CD14-positive monocyte (primary cell): Measurements from ENCODE around the gene CREBBP. TPM values are rescaled to one million over a fixed set of nuclear protein-coding genes. Genes with fewer than 3 reads are reported as not detected.

Experiments used
- DNase-seq, 3 donors: peaks; one replicate each; pipeline ENCODE4 v3.0.0-alpha.2; 2011 to 2022
- H2AFZ ChIP-seq: 2 replicates; pipeline ENCODE4 v1.6.0; 2012; ENCODE audit warnings: mild to moderate bottlenecking, low read depth, low read length, inconsistent platforms; ENCODE audit not compliant: insufficient read depth, poor library complexity, severe bottlenecking
- H3K27ac ChIP-seq, 2 donors: 1 replicate in 1 of 2; 2 replicates in 1 of 2; pipeline ENCODE4 v1.5.1; 2012 to 2013; ENCODE audit warnings: low read length in 2 of 2, control low read depth in 1 of 2, inconsistent platforms in 1 of 2, low read depth in 1 of 2, mild to moderate bottlenecking in 1 of 2
- H3K27me3 ChIP-seq, 2 donors: one replicate each; pipeline versions ENCODE4 v1.6.0 to v1.6.1; 2011 to 2013; ENCODE audit warnings: low read length in 2 of 2; ENCODE audit not compliant: control insufficient read depth in 2 of 2, insufficient read depth in 2 of 2
- H3K36me3 ChIP-seq, 2 donors: replicated peaks in 1 of 2; 1 replicate in 1 of 2; 2 replicates in 1 of 2; pipeline versions ENCODE4 v1.5.1 to v1.6.1; 2012 to 2013; ENCODE audit warnings: low read length in 2 of 2, control low read depth in 1 of 2, inconsistent platforms in 1 of 2, mild to moderate bottlenecking in 1 of 2; ENCODE audit not compliant: insufficient read depth in 2 of 2, control insufficient read depth in 1 of 2
- H3K4me1 ChIP-seq, 2 donors: 1 replicate in 1 of 2; 2 replicates in 1 of 2; pipeline versions ENCODE4 v1.5.1 to v1.6.1; 2012 to 2013; ENCODE audit warnings: low read length in 2 of 2, control low read depth in 1 of 2, inconsistent platforms in 1 of 2, mild to moderate bottlenecking in 1 of 2, moderate library complexity in 1 of 2; ENCODE audit not compliant: insufficient read depth in 2 of 2, control insufficient read depth in 1 of 2
- H3K4me2 ChIP-seq: replicated peaks from 2 replicates; pipeline ENCODE3; 2012; ENCODE audit warnings: low read length, moderate library complexity, mild to moderate bottlenecking; ENCODE audit not compliant: poor library complexity, severe bottlenecking; ENCODE audit errors: extremely low read depth
- H3K4me3 ChIP-seq, 3 experiments: fragments of 200-600 bp in 1 of 3; sonication (generic) in 1 of 3; replicated peaks in 1 of 3; 1 replicate in 2 of 3; 2 replicates in 1 of 3; pipeline ENCODE4 v1.5.1; 2011 to 2013; ENCODE audit warnings: low read length in 3 of 3, mild to moderate bottlenecking in 3 of 3, control low read depth in 2 of 3, low read depth in 2 of 3, inconsistent platforms in 1 of 3, moderate library complexity in 1 of 3
- H3K79me2 ChIP-seq: 2 replicates; pipeline ENCODE4 v1.6.0; 2012; ENCODE audit warnings: mild to moderate bottlenecking, control low read depth, inconsistent platforms, low read length, moderate library complexity; ENCODE audit not compliant: insufficient read depth
- H3K9ac ChIP-seq: 2 replicates; pipeline ENCODE4 v1.6.0; 2017; ENCODE audit warnings: low read length, mild to moderate bottlenecking; ENCODE audit not compliant: insufficient read depth, poor library complexity, severe bottlenecking
- H3K9me3 ChIP-seq, 2 donors: replicated peaks in 1 of 2; 1 replicate in 1 of 2; 2 replicates in 1 of 2; pipeline versions ENCODE4 v1.5.1 to v1.6.1; 2012 to 2013; ENCODE audit warnings: low read length in 2 of 2, control low read depth in 1 of 2; ENCODE audit not compliant: control insufficient read depth in 1 of 2, insufficient read depth in 1 of 2
- H4K20me1 ChIP-seq: 2 replicates; pipeline ENCODE4 v1.6.0; 2012; ENCODE audit warnings: mild to moderate bottlenecking, low read length, control low read depth, moderate library complexity; ENCODE audit not compliant: insufficient read depth
- H3K27ac Mint-ChIP-seq, 7 donors: one replicate each; pipeline ENCODE4 v1.8.0; 2020; ENCODE audit warnings: mild to moderate bottlenecking in 7 of 7, mixed read lengths in 7 of 7, moderate library complexity in 6 of 7, inconsistent platforms in 2 of 7
- H3K27me3 Mint-ChIP-seq, 3 donors: one replicate each; pipeline ENCODE4 v1.8.0; 2021 to 2022; ENCODE audit warnings: low read depth in 3 of 3, mild to moderate bottlenecking in 3 of 3, mixed read lengths in 3 of 3, moderate library complexity in 3 of 3, inconsistent platforms in 1 of 3
- H3K36me3 Mint-ChIP-seq, 2 donors: one replicate each; pipeline ENCODE4 v1.8.0; 2020; ENCODE audit warnings: mixed read lengths in 2 of 2, inconsistent platforms in 1 of 2, mild to moderate bottlenecking in 1 of 2
- H3K4me1 Mint-ChIP-seq: one replicate; pipeline ENCODE4 v1.8.0; 2020; ENCODE audit warnings: mild to moderate bottlenecking, mixed read lengths
- H3K4me3 Mint-ChIP-seq, 2 donors: one replicate each; pipeline ENCODE4 v1.8.0; 2020; ENCODE audit warnings: mild to moderate bottlenecking in 2 of 2, mixed read lengths in 2 of 2, moderate library complexity in 1 of 2
- H3K9me3 Mint-ChIP-seq, 7 donors: one replicate each; pipeline ENCODE4 v1.8.0; 2020 to 2022; ENCODE audit warnings: mixed read lengths in 7 of 7, mild to moderate bottlenecking in 6 of 7, moderate library complexity in 6 of 7, inconsistent platforms in 2 of 7
- WGBS: methylation state at CpG from one replicate; pipeline ENCODE4 v1.1.5; 2013; ENCODE audit warnings: missing lambda C conversion rate; ENCODE audit not compliant: insufficient coverage; 5-methylcytosine and 5-hydroxymethylcytosine counted together
- intact Hi-C, 2 donors: fragments of 100-400 bp; cut with micrococcal nuclease; formaldehyde crosslinking; loops; one replicate each; pipeline versions ENCODE4 v1.15.0 to v1.15.1; 2023
- polyA plus RNA-seq, 3 donors: library from polyadenylated mRNA; depleted of rRNA in 1 of 3; unstranded in 2 of 3; stranded (reverse) in 1 of 3; fragments of 300-500 nt in 2 of 3; fragments of >200 nt in 1 of 3; fragmentation: Illumina TruSeq in 2 of 3; gene quantifications; 1 replicate in 2 of 3; 2 replicates in 1 of 3; pipeline ENCODE4 v1.2.3, GENCODE V29; 2012 to 2021
- TF ChIP-seq, protein P1 (sequence below): fragments of 200-600 bp; IDR thresholded peaks from one replicate; pipeline ENCODE4 v1.8.0; 2022; ENCODE audit warnings: antibody characterized with exemption, mild to moderate bottlenecking

Gene CREBBP
- polyA plus RNA-seq, 3 donors: 2.1 to 26.9 (median 6.2) TPM

DNA sequence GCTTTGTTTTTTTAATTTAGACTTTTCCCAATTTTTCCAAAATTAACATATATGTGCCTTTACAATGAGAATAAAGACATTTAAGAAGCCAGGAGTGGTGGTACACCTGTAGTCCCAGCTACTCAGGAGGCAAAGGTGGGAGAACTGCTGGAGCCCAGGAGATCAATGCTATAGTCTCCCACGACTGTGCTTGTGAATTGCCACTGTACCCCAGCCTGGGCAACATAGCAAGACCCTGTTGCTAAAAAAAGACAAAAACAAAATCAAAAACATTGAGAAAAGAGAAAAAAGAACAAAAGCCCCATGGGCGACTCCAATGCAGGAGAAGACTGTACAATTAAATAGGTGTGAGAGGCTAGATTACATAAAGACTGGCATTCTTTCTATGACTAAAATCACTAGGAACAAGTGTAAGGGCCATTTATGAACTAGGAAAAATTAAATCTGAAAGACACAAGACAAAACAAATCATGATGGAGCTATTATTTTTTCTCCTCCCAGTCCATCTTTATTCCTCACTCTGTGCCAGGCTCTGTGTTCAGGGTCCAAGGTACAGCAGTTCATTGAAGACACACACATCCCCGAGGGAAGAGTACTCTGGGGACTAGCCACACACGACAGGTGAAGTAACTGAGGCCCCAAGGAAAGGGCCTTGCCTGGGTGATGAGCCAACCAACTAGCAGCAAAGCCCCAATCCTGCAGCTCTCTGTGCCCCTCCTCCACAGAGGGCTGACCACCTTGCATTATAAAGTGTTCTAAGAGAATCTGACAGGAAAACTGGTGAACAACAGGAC lies 79.8 kb downstream of the CREBBP start:
- peaks cover 0 to 7% (median 3%) of the 10 kb centered on the region in 7 donors for H3K9me3 Mint-ChIP-seq
- peaks cover 4 to 28% of the 10 kb centered on the region in 2 donors for H3K36me3 ChIP-seq
- H3K27me3 Mint-ChIP-seq: peaks cover 0 to 1% (median 0%) of the 10 kb centered on the region in 3 donors
- 100% methylated on average over 2 of the region's 4 CpGs for WGBS
- H3K4me1 ChIP-seq: peaks cover 14 to 25% of the 10 kb centered on the region in 2 donors
- no peak overlapping the region for H3K4me3 ChIP-seq
- TF ChIP-seq, protein P1, sequence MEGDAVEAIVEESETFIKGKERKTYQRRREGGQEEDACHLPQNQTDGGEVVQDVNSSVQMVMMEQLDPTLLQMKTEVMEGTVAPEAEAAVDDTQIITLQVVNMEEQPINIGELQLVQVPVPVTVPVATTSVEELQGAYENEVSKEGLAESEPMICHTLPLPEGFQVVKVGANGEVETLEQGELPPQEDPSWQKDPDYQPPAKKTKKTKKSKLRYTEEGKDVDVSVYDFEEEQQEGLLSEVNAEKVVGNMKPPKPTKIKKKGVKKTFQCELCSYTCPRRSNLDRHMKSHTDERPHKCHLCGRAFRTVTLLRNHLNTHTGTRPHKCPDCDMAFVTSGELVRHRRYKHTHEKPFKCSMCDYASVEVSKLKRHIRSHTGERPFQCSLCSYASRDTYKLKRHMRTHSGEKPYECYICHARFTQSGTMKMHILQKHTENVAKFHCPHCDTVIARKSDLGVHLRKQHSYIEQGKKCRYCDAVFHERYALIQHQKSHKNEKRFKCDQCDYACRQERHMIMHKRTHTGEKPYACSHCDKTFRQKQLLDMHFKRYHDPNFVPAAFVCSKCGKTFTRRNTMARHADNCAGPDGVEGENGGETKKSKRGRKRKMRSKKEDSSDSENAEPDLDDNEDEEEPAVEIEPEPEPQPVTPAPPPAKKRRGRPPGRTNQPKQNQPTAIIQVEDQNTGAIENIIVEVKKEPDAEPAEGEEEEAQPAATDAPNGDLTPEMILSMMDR: no peak
- intact Hi-C loops: loop anchor here in 1 of 2 donors (10.0 kb wide), 1 partner anchor 56 kb away; no protein-coding TSS in a partner anchor
- H3K36me3 Mint-ChIP-seq: peaks cover 20 to 22% of the 10 kb centered on the region in 2 donors
- H3K4me1 Mint-ChIP-seq: peaks cover 54% of the 10 kb centered on the region
- H2AFZ ChIP-seq: no peak overlapping the region
- no peak overlapping the region for H3K4me3 Mint-ChIP-seq
- peak overlapping the region in 1 of 2 donors; percentile 47 for H3K27ac ChIP-seq
- H3K79me2 ChIP-seq: peaks cover 98% of the 10 kb centered on the region
- DNase-seq: no peak
- no peak overlapping the region for H3K4me2 ChIP-seq
- no peaks in the 10 kb centered on the region for H3K27me3 ChIP-seq
- peak overlapping the region in 4 of 7 donors; percentile 2 to 40 (median 19) for H3K27ac Mint-ChIP-seq
- no peak overlapping the region for H3K9ac ChIP-seq
- peaks cover 99% of the 10 kb centered on the region for H4K20me1 ChIP-seq
- H3K9me3 ChIP-seq: peaks cover 0 to 3% of the 10 kb centered on the region in 2 donors

DNA sequence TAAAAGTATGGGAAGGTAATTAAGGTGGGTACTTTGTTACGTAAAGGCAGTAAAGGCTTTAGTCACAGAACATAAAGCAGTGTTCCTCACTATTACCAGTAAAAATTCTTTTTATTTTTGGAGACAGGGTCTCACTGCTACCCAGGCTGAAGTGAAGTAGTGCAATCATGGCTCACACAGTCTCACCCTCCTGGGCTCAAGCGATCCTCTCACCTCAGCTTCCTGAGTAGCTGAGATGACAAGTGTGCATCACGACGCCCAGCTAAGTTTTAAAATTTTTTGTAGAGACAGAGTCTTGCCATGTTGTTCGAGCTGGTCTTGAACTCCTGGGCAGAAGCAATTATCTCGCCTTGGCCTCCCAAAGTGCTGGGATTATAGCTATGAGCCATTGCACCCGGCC lies 80.5 kb downstream of the CREBBP start:
- H3K79me2 ChIP-seq: peaks cover 98% of the 10 kb centered on the region
- TF ChIP-seq, protein P1: no peak
- peaks cover 0 to 21% of the 10 kb centered on the region in 2 donors for H3K36me3 ChIP-seq
- H3K9ac ChIP-seq: no peak overlapping the region
- peaks cover 99% of the 10 kb centered on the region for H4K20me1 ChIP-seq
- peak overlapping the region in 1 of 2 donors; percentile 64 for H3K27ac ChIP-seq
- Mint-ChIP-seq H3K9me3 (peaks cover 0 to 7% (median 3%) of the 10 kb centered on the region in 7 donors), H3K36me3 (peaks cover 14 to 18% of the 10 kb centered on the region in 2 donors), H3K4me1 (peaks cover 51% of the 10 kb centered on the region), H3K27ac (peak overlapping the region in 1 of 7 donors; percentile 35), H3K27me3 (peaks cover 0 to 1% (median 0%) of the 10 kb centered on the region in 3 donors), H3K4me3 (no peak overlapping the region)
- H2AFZ ChIP-seq: no peak overlapping the region
- no peak overlapping the region for H3K4me3 ChIP-seq
- H3K27me3 ChIP-seq: no peaks in the 10 kb centered on the region
- intact Hi-C loops: loop anchor here in 1 of 2 donors (10.0 kb wide), 1 partner anchor 55 kb away; no protein-coding TSS in a partner anchor
- no peak for DNase-seq
- peaks cover 0 to 3% of the 10 kb centered on the region in 2 donors for H3K9me3 ChIP-seq
- WGBS: 94% methylated on average over 3 of the region's 7 CpGs
- no peak overlapping the region for H3K4me2 ChIP-seq
- peaks cover 14 to 25% of the 10 kb centered on the region in 2 donors for H3K4me1 ChIP-seq
